HepG2 (cell line): ENCODE data around the gene ZNF638. TPM values are rescaled to one million over a fixed set of nuclear protein-coding genes. Genes with fewer than 3 reads are reported as not detected.

ENCODE experiments used
- ATAC-seq: fragments of 200-7000 bp; cut with Tn5 transposase; 3 replicates; pipeline ENCODE4 v1.9.1; 2020; ENCODE audit warnings: mild to moderate bottlenecking, moderate library complexity
- BruUV-seq: library from RNA; stranded (reverse); fragments of 400-500 nt; replicated peaks from 2 replicates; lab custom pipeline; 2021; lab: Mats Ljungman, UMichigan
- CTCF ChIA-PET: fragments of 300-600 bp; formaldehyde crosslinking; extraction: SDS; loops from one replicate; lab custom pipeline; 2021; ENCODE audit warnings: low total read pairs, inconsistent platforms, low intra/inter-chr PET ratio; lab: Yijun Ruan, JAX
- POLR2A ChIA-PET: fragments of 350-600 bp; sonication (Branson Sonifier 250); formaldehyde crosslinking; loops from one replicate; lab custom pipeline; 2020; ENCODE audit warnings: antibody characterized with exemption, inconsistent platforms; lab: Yijun Ruan, JAX
- DNase-seq: peaks from one replicate; pipeline ENCODE4 v3.0.0-alpha.2; 2015; ENCODE audit warnings: low spot score
- FAIRE-seq: peaks from 3 replicates; lab custom pipeline; 2011; peaks lifted over from hg19 to GRCh38; lab: Jason Lieb, UNC
- H2AFZ ChIP-seq: one replicate; pipeline ENCODE4 v1.6.1; 2011; ENCODE audit warnings: low read length, inconsistent platforms
- H3K27ac ChIP-seq: fragments of 300-600 bp; 3 replicates; pipeline ENCODE4 v1.8.0; 2011; ENCODE audit warnings: mixed run types, mild to moderate bottlenecking, mixed read lengths, low read length, inconsistent platforms; ENCODE audit not compliant: insufficient read depth; ENCODE audit errors: extremely low read length
- H3K27me3 ChIP-seq, 2 experiments: fragments of 200-600 bp in 1 of 2; 2 replicates in 1 of 2; 3 replicates in 1 of 2; pipeline versions ENCODE4 v1.6.0 to v1.8.0; 2011; ENCODE audit warnings: low read length in 2 of 2, mild to moderate bottlenecking in 2 of 2, moderate library complexity in 2 of 2, inconsistent platforms in 1 of 2; ENCODE audit not compliant: insufficient read depth in 2 of 2, control insufficient read depth in 1 of 2
- H3K36me3 ChIP-seq, 2 experiments: fragments of 200-600 bp in 1 of 2; replicated peaks in 1 of 2; 2 replicates in 1 of 2; 3 replicates in 1 of 2; pipeline versions ENCODE4 v1.5.1 to v1.8.0; 2011; ENCODE audit warnings: low read length in 2 of 2, inconsistent platforms in 1 of 2; ENCODE audit not compliant: insufficient read depth in 2 of 2, control insufficient read depth in 1 of 2
- H3K4me1 ChIP-seq: 2 replicates; pipeline ENCODE4 v1.5.1; 2012; ENCODE audit warnings: low read length, inconsistent platforms; ENCODE audit not compliant: insufficient read depth
- H3K4me2 ChIP-seq: 2 replicates; pipeline ENCODE4 v1.6.0; 2011; ENCODE audit warnings: low read depth, low read length, inconsistent platforms
- H3K4me3 ChIP-seq, 3 experiments: fragments of 200-600 bp in 1 of 3; sonication (generic), shearing (Covaris generic) in 1 of 3; replicated peaks in 1 of 3; 2 replicates each; pipeline ENCODE4 v1.5.1; 2011 to 2016; ENCODE audit warnings: low read length in 3 of 3, inconsistent platforms in 2 of 3, low read depth in 2 of 3, mild to moderate bottlenecking in 2 of 3, control low read depth in 1 of 3, mixed read lengths in 1 of 3; ENCODE audit not compliant: insufficient read depth in 1 of 3
- H3K79me2 ChIP-seq: one replicate; pipeline ENCODE4 v1.6.1; 2011; ENCODE audit warnings: low read length, inconsistent platforms; ENCODE audit not compliant: insufficient read depth
- H3K9ac ChIP-seq: 2 replicates; pipeline ENCODE4 v1.6.0; 2011; ENCODE audit warnings: mild to moderate bottlenecking, low read depth, low read length, inconsistent platforms; ENCODE audit not compliant: insufficient read depth
- H3K9me3 ChIP-seq: 2 replicates; pipeline ENCODE4 v1.5.1; 2012; ENCODE audit warnings: mild to moderate bottlenecking, low read length
- H4K20me1 ChIP-seq: 2 replicates; pipeline ENCODE4 v1.6.0; 2011; ENCODE audit warnings: inconsistent platforms, mild to moderate bottlenecking, low read length, moderate library complexity; ENCODE audit not compliant: insufficient read depth
- BCL6 ChIP-seq: IDR thresholded peaks from 2 replicates; pipeline ENCODE4 v1.6.1; 2016; ENCODE audit warnings: missing genetic modification reagents, missing compliant biosample characterization
- LCORL ChIP-seq, 2 experiments: fragments of 450-650 bp in 1 of 2; sonication (generic) in 1 of 2; formaldehyde crosslinking in 1 of 2; IDR thresholded peaks; 2 replicates each; pipeline versions ENCODE4 v1.5.0 to v1.6.1; 2017 to 2020; ENCODE audit warnings: antibody characterized with exemption in 1 of 2, missing genetic modification reagents in 1 of 2
- PITX1 ChIP-seq: sonication (generic); formaldehyde crosslinking; IDR thresholded peaks from 2 replicates; pipeline ENCODE4 v1.5.1; 2020; ENCODE audit warnings: mild to moderate bottlenecking, missing genetic modification reagents
- SIX4 ChIP-seq: sonication (generic); formaldehyde crosslinking; IDR thresholded peaks from 2 replicates; pipeline ENCODE4 v1.4.0; 2020; ENCODE audit warnings: missing genetic modification reagents
- TCF7 ChIP-seq: sonication (generic); IDR thresholded peaks from 2 replicates; pipeline ENCODE4 v1.6.1; 2016; ENCODE audit warnings: antibody characterized with exemption, low read depth
- ZMYM3 ChIP-seq: sonication (generic); formaldehyde crosslinking; IDR thresholded peaks from 2 replicates; pipeline ENCODE4 v1.5.1; 2020; ENCODE audit warnings: mild to moderate bottlenecking, missing genetic modification reagents
- ZNF468 ChIP-seq: sonication (generic); formaldehyde crosslinking; IDR thresholded peaks from 2 replicates; pipeline ENCODE4 v1.8.0; 2022; ENCODE audit warnings: mild to moderate bottlenecking, moderate library complexity, missing genetic modification reagents
- WGBS: methylation state at CpG from one replicate; pipeline ENCODE4 v1.1.6; 2017; ENCODE audit warnings: low lambda C conversion rate; 5-methylcytosine and 5-hydroxymethylcytosine counted together
- in situ Hi-C: cut with HindIII; loops from 2 replicates; pipeline ENCODE4 v1.10.0; 2017; ENCODE audit warnings: low pct_unique_long_range_greater_than_20kb; ENCODE audit not compliant: extremely low pct_ligation_motif_present
- intact Hi-C: fragments of 100-400 bp; cut with micrococcal nuclease; formaldehyde crosslinking; loops from one replicate; pipeline ENCODE4 v1.10.0; 2022; ENCODE audit not compliant: unreplicated experiment
- polyA plus RNA-seq, 8 experiments: library from polyadenylated mRNA; depleted of rRNA in 3 of 8; stranded (reverse) in 7 of 8; unstranded in 1 of 8; fragments of >200 nt; fragmentation: Illumina TruSeq in 4 of 8; extraction: Trizol in 4 of 8; gene quantifications; 2 replicates each; pipeline versions ENCODE4 v1.2.1 to v1.2.3, GENCODE V29; 2011 to 2016; ENCODE audit warnings: low read depth in 4 of 8, missing spikeins in 1 of 8, mixed read lengths in 1 of 8; ENCODE audit not compliant: insufficient read depth in 1 of 8
- total RNA-seq, 5 experiments: library from RNA; depleted of rRNA; stranded (reverse); fragments of >200 nt; fragmentation: Illumina TruSeq; extraction: Trizol; gene quantifications; 2 replicates each; pipeline ENCODE4 v1.2.3, GENCODE V29; 2016; ENCODE audit warnings: low read depth in 1 of 5
- TF ChIP-seq, protein P1 (sequence below): sonication (generic); formaldehyde crosslinking; IDR thresholded peaks from 2 replicates; pipeline ENCODE4 v1.5.0; 2020; ENCODE audit warnings: mild to moderate bottlenecking, missing genetic modification reagents
- TF ChIP-seq, protein P2 (sequence below): sonication (generic); formaldehyde crosslinking; IDR thresholded peaks from 2 replicates; pipeline ENCODE4; 2020; ENCODE audit warnings: missing genetic modification reagents, mild to moderate bottlenecking, borderline replicate concordance
- TF ChIP-seq, protein P3 (sequence below), 2 experiments: fragments of 450-650 bp in 1 of 2; sonication (generic) in 1 of 2; formaldehyde crosslinking; IDR thresholded peaks; 2 replicates each; pipeline versions ENCODE4 v1.5.0 to v1.8.0; 2020 to 2022; ENCODE audit warnings: mild to moderate bottlenecking in 1 of 2, missing genetic modification reagents in 1 of 2

ZNF638 gene
- total and polyA plus RNA-seq, 2 of the 13 experiments (the other 11 are each of a cell fraction or from before 2014, with no cell fraction given) = 92.7 to 144 TPM

DNA sequence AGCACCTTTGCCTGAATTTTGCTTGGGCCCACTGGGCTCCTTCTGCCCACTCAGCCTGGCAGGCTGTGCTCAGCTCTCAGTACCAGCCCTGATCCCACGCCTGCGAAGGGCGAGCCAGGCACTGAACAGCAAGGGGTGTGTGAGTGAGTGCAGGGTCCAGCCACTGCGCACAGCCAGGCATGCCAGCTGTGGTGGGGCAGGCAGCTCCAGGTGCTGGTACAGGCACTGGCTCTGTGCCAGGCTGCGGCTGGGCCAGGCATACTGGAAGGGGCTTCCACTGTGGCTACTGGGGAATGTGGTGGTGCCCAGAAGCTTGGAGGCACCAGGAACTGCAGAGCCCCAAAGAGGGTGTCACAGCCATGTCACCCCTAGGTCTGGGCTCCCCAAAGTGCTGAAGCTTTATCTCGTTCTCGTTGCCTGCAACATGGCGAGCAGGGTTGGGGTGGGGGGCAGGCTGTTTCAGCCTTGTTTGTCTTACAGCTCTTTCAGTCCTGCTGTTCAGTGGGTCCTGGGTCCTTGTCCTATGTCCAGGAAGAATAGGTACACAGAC is 130.5 kb downstream of the ZNF638 start:
- 54% methylated on average over 5 of the region's 8 CpGs for WGBS
- H2AFZ ChIP-seq = no peak overlapping the region
- TF ChIP-seq SIX4 (CRISPR knock-in tag) (no peak), ZMYM3 (no peak), LCORL (IDR thresholded peaks at IDR 0.05) (0 out of 2 replicates have a peak, but pooled peaks have one; percentile 47), LCORL (CRISPR knock-in tag; IDR thresholded peaks at IDR 0.05) (no peak)
- TF ChIP-seq, all 625 proteins: peak for 1
- in situ Hi-C loops (no loop called here), intact Hi-C loops (no loop called here)
- POLR2A ChIA-PET = interaction anchor here (1.1 kb wide), 1 partner anchor 131 kb away, joined by 3 read pairs; the partner anchor contains the start of gene ZNF638
- no peak for FAIRE-seq
- Histone ChIP-seq H3K27me3 (peaks cover 0 to 32% of the 10 kb centered on the region in 2 experiments; a peak in 4 of 5 replicates), H3K9ac (no peak overlapping the region), H3K4me3 (no peak overlapping the region), H3K36me3 (no peaks in the 10 kb centered on the region), H3K79me2 (no peaks in the 10 kb centered on the region), H4K20me1 (no peaks in the 10 kb centered on the region), H3K9me3 (no peaks in the 10 kb centered on the region), H3K27ac (no peak overlapping the region), H3K4me1 (peaks cover 25% of the 10 kb centered on the region), H3K4me2 (no peak overlapping the region)
- CTCF ChIA-PET = no interaction called here
- DNase-seq = no peak
- BruUV-seq = no TSS peak
- ATAC-seq = no peak

DNA sequence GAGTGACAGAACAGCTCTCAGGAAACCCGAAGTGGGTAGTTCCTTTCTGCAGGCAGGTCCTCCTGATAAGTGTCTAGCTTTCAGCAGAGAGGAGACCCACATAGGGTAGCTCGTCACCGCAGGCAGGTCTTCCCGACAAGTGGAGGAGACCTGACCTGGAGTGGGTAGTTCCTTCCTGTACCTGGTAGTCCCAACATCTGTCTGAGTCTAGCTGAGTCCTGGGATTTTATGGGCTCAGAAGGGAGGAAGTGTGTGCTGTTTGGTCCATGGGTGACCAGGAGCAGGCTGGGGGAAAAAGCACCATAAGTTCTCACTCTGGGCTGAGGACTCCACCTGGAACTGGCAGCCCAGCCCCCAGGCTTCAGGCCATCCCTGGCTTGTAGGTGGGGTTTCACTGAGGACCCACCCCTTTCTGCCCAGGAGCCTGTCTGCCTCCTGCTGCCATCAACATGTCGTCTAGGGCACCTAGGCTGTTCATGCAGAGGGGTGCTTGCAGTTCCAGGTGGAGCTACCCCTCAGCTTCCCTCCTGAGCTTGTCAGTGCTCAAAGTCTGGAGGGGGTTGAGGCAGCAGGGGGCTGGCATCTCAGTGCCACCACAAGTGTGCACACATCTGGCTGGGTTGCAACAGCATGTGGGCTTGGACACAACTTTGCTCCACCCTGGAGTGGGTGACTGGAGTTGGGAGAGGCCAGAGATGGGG is 131.2 kb downstream of the ZNF638 start:
- H3K79me2 ChIP-seq = no peaks in the 10 kb centered on the region
- H3K9me3 ChIP-seq = no peaks in the 10 kb centered on the region
- FAIRE-seq = no peak
- no peaks in the 10 kb centered on the region for H4K20me1 ChIP-seq
- no peak overlapping the region for H3K9ac ChIP-seq
- in situ Hi-C loops (no loop called here), intact Hi-C loops (no loop called here)
- DNase-seq = no peak
- ATAC-seq = no peak
- H3K27me3 ChIP-seq = peaks cover 4 to 39% of the 10 kb centered on the region in 2 experiments
- BruUV-seq = no TSS peak
- H3K4me1 ChIP-seq = peaks cover 29% of the 10 kb centered on the region
- no peak overlapping the region for H3K4me2 ChIP-seq
- ChIA-PET POLR2A (interaction anchor here (1.1 kb wide), 1 partner anchor 131 kb away, joined by 3 read pairs; the partner anchor contains the start of gene ZNF638), CTCF (no interaction called here)
- WGBS = 58% methylated on average over 4 of the region's 5 CpGs
- no peak overlapping the region for H3K4me3 ChIP-seq
- H3K36me3 ChIP-seq = no peaks in the 10 kb centered on the region
- no peak overlapping the region for H2AFZ ChIP-seq
- no peak overlapping the region for H3K27ac ChIP-seq
- TF ChIP-seq PITX1 (CRISPR knock-in tag) (no peak), TCF7 (no peak), BCL6 (CRISPR knock-in tag) (no peak), ZNF468 (CRISPR knock-in tag) (no peak)
- TF ChIP-seq, protein P1, sequence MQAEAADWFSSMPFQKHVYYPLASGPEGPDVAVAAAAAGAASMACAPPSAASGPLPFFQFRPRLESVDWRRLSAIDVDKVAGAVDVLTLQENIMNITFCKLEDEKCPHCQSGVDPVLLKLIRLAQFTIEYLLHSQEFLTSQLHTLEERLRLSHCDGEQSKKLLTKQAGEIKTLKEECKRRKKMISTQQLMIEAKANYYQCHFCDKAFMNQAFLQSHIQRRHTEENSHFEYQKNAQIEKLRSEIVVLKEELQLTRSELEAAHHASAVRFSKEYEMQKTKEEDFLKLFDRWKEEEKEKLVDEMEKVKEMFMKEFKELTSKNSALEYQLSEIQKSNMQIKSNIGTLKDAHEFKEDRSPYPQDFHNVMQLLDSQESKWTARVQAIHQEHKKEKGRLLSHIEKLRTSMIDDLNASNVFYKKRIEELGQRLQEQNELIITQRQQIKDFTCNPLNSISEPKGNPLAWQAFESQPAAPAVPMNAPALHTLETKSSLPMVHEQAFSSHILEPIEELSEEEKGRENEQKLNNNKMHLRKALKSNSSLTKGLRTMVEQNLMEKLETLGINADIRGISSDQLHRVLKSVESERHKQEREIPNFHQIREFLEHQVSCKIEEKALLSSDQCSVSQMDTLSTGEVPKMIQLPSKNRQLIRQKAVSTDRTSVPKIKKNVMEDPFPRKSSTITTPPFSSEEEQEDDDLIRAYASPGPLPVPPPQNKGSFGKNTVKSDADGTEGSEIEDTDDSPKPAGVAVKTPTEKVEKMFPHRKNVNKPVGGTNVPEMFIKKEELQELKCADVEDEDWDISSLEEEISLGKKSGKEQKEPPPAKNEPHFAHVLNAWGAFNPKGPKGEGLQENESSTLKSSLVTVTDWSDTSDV = no peak
- TF ChIP-seq, protein P2, sequence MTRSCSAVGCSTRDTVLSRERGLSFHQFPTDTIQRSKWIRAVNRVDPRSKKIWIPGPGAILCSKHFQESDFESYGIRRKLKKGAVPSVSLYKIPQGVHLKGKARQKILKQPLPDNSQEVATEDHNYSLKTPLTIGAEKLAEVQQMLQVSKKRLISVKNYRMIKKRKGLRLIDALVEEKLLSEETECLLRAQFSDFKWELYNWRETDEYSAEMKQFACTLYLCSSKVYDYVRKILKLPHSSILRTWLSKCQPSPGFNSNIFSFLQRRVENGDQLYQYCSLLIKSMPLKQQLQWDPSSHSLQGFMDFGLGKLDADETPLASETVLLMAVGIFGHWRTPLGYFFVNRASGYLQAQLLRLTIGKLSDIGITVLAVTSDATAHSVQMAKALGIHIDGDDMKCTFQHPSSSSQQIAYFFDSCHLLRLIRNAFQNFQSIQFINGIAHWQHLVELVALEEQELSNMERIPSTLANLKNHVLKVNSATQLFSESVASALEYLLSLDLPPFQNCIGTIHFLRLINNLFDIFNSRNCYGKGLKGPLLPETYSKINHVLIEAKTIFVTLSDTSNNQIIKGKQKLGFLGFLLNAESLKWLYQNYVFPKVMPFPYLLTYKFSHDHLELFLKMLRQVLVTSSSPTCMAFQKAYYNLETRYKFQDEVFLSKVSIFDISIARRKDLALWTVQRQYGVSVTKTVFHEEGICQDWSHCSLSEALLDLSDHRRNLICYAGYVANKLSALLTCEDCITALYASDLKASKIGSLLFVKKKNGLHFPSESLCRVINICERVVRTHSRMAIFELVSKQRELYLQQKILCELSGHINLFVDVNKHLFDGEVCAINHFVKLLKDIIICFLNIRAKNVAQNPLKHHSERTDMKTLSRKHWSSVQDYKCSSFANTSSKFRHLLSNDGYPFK = no peak
- TF ChIP-seq, protein P3, sequence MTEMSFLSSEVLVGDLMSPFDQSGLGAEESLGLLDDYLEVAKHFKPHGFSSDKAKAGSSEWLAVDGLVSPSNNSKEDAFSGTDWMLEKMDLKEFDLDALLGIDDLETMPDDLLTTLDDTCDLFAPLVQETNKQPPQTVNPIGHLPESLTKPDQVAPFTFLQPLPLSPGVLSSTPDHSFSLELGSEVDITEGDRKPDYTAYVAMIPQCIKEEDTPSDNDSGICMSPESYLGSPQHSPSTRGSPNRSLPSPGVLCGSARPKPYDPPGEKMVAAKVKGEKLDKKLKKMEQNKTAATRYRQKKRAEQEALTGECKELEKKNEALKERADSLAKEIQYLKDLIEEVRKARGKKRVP (CRISPR knock-in tag; IDR thresholded peaks at IDR 0.05) = no peak
